Measurements from ENCODE around the gene NR4A2.

DNA sequence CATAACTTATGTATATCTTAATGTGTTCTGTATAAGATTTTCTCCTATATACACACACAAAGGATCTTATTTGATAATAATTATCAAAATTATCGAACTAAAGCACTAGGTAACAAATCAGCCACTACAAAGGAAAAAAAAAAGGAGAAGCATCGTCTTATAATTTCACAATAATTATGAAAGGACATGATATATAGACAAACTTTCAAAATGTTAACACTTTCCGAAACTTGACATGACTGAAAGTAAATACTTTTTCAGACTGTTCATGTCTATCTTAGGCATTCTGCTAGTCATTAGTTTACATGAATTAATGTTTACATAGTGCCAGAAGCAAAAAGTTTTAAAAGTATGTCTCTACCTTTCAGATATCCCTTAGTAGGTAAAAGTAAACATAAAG lies 7.3 kb upstream of the NR4A2 start:
- TF ChIP-seq, protein P1, sequence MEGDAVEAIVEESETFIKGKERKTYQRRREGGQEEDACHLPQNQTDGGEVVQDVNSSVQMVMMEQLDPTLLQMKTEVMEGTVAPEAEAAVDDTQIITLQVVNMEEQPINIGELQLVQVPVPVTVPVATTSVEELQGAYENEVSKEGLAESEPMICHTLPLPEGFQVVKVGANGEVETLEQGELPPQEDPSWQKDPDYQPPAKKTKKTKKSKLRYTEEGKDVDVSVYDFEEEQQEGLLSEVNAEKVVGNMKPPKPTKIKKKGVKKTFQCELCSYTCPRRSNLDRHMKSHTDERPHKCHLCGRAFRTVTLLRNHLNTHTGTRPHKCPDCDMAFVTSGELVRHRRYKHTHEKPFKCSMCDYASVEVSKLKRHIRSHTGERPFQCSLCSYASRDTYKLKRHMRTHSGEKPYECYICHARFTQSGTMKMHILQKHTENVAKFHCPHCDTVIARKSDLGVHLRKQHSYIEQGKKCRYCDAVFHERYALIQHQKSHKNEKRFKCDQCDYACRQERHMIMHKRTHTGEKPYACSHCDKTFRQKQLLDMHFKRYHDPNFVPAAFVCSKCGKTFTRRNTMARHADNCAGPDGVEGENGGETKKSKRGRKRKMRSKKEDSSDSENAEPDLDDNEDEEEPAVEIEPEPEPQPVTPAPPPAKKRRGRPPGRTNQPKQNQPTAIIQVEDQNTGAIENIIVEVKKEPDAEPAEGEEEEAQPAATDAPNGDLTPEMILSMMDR (IDR thresholded peaks at IDR 0.05) = no peak
- TF ChIP-seq EP300 (IDR thresholded peaks at IDR 0.05) (no peak), POLR2AphosphoS5 (IDR thresholded peaks at IDR 0.05) (no peak), POLR2A (IDR thresholded peaks at IDR 0.05; ENCODE audit: low read depth) (no peak)

All from esophagus muscularis mucosa (tissue), 4 donors.